H9 (cell line): ENCODE measurements around the gene GCM1. TPM values are rescaled to one million over a fixed set of nuclear protein-coding genes. Genes with fewer than 3 reads are reported as not detected.

Experiments
- DNase-seq: peaks from one replicate; pipeline ENCODE4 v3.0.0-alpha.2; 2017
- H2AFZ ChIP-seq: one replicate; pipeline ENCODE4 v1.6.1; 2013; ENCODE audit warnings: mild to moderate bottlenecking, low read length, control low read depth, moderate library complexity
- H2AK5ac ChIP-seq: 2 replicates; pipeline ENCODE4 v1.6.1; 2013; ENCODE audit warnings: low read length, control low read depth, mixed read lengths; ENCODE audit not compliant: insufficient read length
- H2BK120ac ChIP-seq: one replicate; pipeline ENCODE4 v1.6.1; 2013; ENCODE audit warnings: low read depth, mild to moderate bottlenecking, low read length, control low read depth, inconsistent platforms; ENCODE audit not compliant: poor library complexity, severe bottlenecking
- H2BK12ac ChIP-seq: 2 replicates; pipeline ENCODE4 v1.6.1; 2013; ENCODE audit warnings: low read length, control low read depth, mixed read lengths, low read depth; ENCODE audit not compliant: insufficient read length
- H2BK15ac ChIP-seq: 2 replicates; pipeline ENCODE4 v1.6.1; 2013; ENCODE audit warnings: low read depth, low read length, control low read depth
- H2BK20ac ChIP-seq: one replicate; pipeline ENCODE4 v1.6.1; 2013; ENCODE audit warnings: low read depth, mild to moderate bottlenecking, low read length, control low read depth, inconsistent platforms; ENCODE audit not compliant: poor library complexity, severe bottlenecking
- H2BK5ac ChIP-seq: 2 replicates; pipeline ENCODE4 v1.6.1; 2013; ENCODE audit warnings: low read length, control low read depth, mixed read lengths; ENCODE audit not compliant: insufficient read length
- H3K14ac ChIP-seq: 2 replicates; pipeline ENCODE4 v1.6.1; 2013; ENCODE audit warnings: low read length, control low read depth; ENCODE audit not compliant: insufficient read depth
- H3K18ac ChIP-seq: 2 replicates; pipeline ENCODE4 v1.6.1; 2013; ENCODE audit warnings: low read depth, mild to moderate bottlenecking, mixed read lengths, low read length, control low read depth; ENCODE audit not compliant: insufficient read length
- H3K23ac ChIP-seq: 2 replicates; pipeline ENCODE4 v1.6.1; 2013; ENCODE audit warnings: low read length, control low read depth, mixed read lengths, low read depth; ENCODE audit not compliant: insufficient read length
- H3K23me2 ChIP-seq: 2 replicates; pipeline ENCODE4 v1.6.1; 2013; ENCODE audit warnings: low read depth, mild to moderate bottlenecking, mixed read lengths, low read length, control low read depth; ENCODE audit not compliant: insufficient read length, poor library complexity, severe bottlenecking
- H3K27ac ChIP-seq: 2 replicates; pipeline ENCODE4 v1.5.1; 2013; ENCODE audit warnings: low read length, control low read depth, mixed read lengths, low read depth; ENCODE audit not compliant: insufficient read length
- H3K27me3 ChIP-seq: 2 replicates; pipeline ENCODE4 v1.6.1; 2013; ENCODE audit warnings: low read length, control low read depth, inconsistent platforms; ENCODE audit not compliant: insufficient read depth
- H3K4ac ChIP-seq: 2 replicates; pipeline ENCODE4 v1.6.1; 2013; ENCODE audit warnings: low read depth, mild to moderate bottlenecking, control low read depth, inconsistent platforms, low read length, moderate library complexity
- H3K4me1 ChIP-seq: 2 replicates; pipeline ENCODE4 v1.6.1; 2013; ENCODE audit warnings: low read length, control low read depth, inconsistent platforms; ENCODE audit not compliant: insufficient read depth
- H3K4me2 ChIP-seq: 2 replicates; pipeline ENCODE4 v1.6.1; 2013; ENCODE audit warnings: low read length, control low read depth, mixed read lengths; ENCODE audit not compliant: insufficient read length, insufficient read depth
- H3K56ac ChIP-seq: 2 replicates; pipeline ENCODE4 v1.6.1; 2013; ENCODE audit warnings: low read depth, mild to moderate bottlenecking, mixed read lengths, low read length, control low read depth; ENCODE audit not compliant: insufficient read length
- H3K79me1 ChIP-seq: 2 replicates; pipeline ENCODE4 v1.6.1; 2013; ENCODE audit warnings: low read depth, mild to moderate bottlenecking, moderate library complexity, low read length, control low read depth, inconsistent platforms; ENCODE audit not compliant: insufficient read depth, poor library complexity, severe bottlenecking
- H3K79me2 ChIP-seq: 2 replicates; pipeline ENCODE4 v1.6.1; 2013; ENCODE audit warnings: low read length, control low read depth, inconsistent platforms; ENCODE audit not compliant: insufficient read depth
- H3K9ac ChIP-seq: 2 replicates; pipeline ENCODE4 v1.6.1; 2013; ENCODE audit warnings: low read length, control low read depth, mixed read lengths; ENCODE audit not compliant: insufficient read length; ENCODE audit errors: extremely low read depth
- H3K9me3 ChIP-seq: one replicate; pipeline ENCODE4 v1.6.1; 2013; ENCODE audit warnings: low read depth, low read length, inconsistent platforms; ENCODE audit not compliant: control insufficient read depth
- H3T11ph ChIP-seq: one replicate; pipeline ENCODE4 v1.6.1; 2013; ENCODE audit warnings: mild to moderate bottlenecking, low read length, control low read depth, inconsistent platforms
- H4K20me1 ChIP-seq: one replicate; pipeline ENCODE4 v1.6.1; 2013; ENCODE audit not compliant: control insufficient read depth, insufficient read length, insufficient read depth
- H4K5ac ChIP-seq: 2 replicates; pipeline ENCODE4 v1.6.1; 2013; ENCODE audit warnings: low read depth, mild to moderate bottlenecking, mixed read lengths, low read length, control low read depth; ENCODE audit not compliant: insufficient read length
- H4K8ac ChIP-seq: replicated peaks from 2 replicates; pipeline ENCODE4 v1.6.1; 2013; ENCODE audit warnings: low read length, control low read depth, mixed read lengths, low read depth; ENCODE audit not compliant: insufficient read length
- H4K91ac ChIP-seq: 2 replicates; pipeline ENCODE4 v1.6.1; 2013; ENCODE audit warnings: low read depth, mild to moderate bottlenecking, moderate library complexity, mixed read lengths, low read length, control low read depth; ENCODE audit not compliant: insufficient read length
- H3K27ac Mint-ChIP-seq, 3 experiments: 2 replicates in 2 of 3; 3 replicates in 1 of 3; pipeline ENCODE4 v1.8.0; 2020 to 2021; ENCODE audit warnings: mixed read lengths in 3 of 3, mild to moderate bottlenecking in 1 of 3, moderate library complexity in 1 of 3
- H3K27me3 Mint-ChIP-seq: 2 replicates; pipeline ENCODE4 v1.8.0; 2021; ENCODE audit warnings: low read depth, mild to moderate bottlenecking, moderate library complexity, mixed read lengths
- H3K36me3 Mint-ChIP-seq, 3 experiments: 2 replicates in 2 of 3; 3 replicates in 1 of 3; pipeline ENCODE4 v1.8.0; 2020 to 2021; ENCODE audit warnings: low read depth in 3 of 3, mixed read lengths in 3 of 3; ENCODE audit not compliant: insufficient read depth in 1 of 3
- H3K4me1 Mint-ChIP-seq, 2 experiments: 2 replicates each; pipeline ENCODE4 v1.8.0; 2020; ENCODE audit warnings: mixed read lengths in 2 of 2
- H3K4me3 Mint-ChIP-seq, 2 experiments: 2 replicates in 1 of 2; 3 replicates in 1 of 2; pipeline ENCODE4 v1.8.0; 2020 to 2021; ENCODE audit warnings: mild to moderate bottlenecking in 2 of 2, mixed read lengths in 2 of 2, moderate library complexity in 1 of 2
- H3K9me3 Mint-ChIP-seq, 2 experiments: 2 replicates in 1 of 2; 3 replicates in 1 of 2; pipeline ENCODE4 v1.8.0; 2020; ENCODE audit warnings: mild to moderate bottlenecking in 2 of 2, mixed read lengths in 2 of 2, moderate library complexity in 1 of 2
- CTCF ChIP-seq: fragments of 200-600 bp; sonication (generic); conservative IDR thresholded peaks from 3 replicates; pipeline ENCODE4 v1.8.0; 2021; ENCODE audit warnings: antibody characterized with exemption, mild to moderate bottlenecking
- WGBS: extraction: QIAGEN DNeasy Blood & Tissue Kit; methylation state at CpG from one replicate; pipeline ENCODE4 v1.1.7; 2013; ENCODE audit warnings: missing lambda C conversion rate, low lambda C conversion rate, mixed read lengths; ENCODE audit not compliant: insufficient read length; ENCODE audit errors: extremely low coverage; 5-methylcytosine and 5-hydroxymethylcytosine counted together
- total RNA-seq: library from RNA; stranded (reverse); gene quantifications from 2 replicates; pipeline ENCODE4 v1.2.1, GENCODE V29; 2021

Gene GCM1
- total RNA-seq, 1 experiment from 2014 or later: not detected

GRCh38 chr6:53154794-53155193 is 6.2 kb upstream of the GCM1 start:
- no peak overlapping the region for H3K4me2 ChIP-seq
- H4K5ac ChIP-seq: no peak overlapping the region
- Mint-ChIP-seq H3K4me1 (no peaks in the 10 kb centered on the region), H3K36me3 (no peaks in the 10 kb centered on the region), H3K27ac (no peak overlapping the region), H3K9me3 (no peaks in the 10 kb centered on the region; a peak in 1 of 5 replicates), H3K27me3 (no peaks in the 10 kb centered on the region; the same call in 1 of the 2 replicates), H3K4me3 (no peak overlapping the region)
- no peaks in the 10 kb centered on the region for H3K27me3 ChIP-seq
- no peak overlapping the region for H3K9ac ChIP-seq
- DNase-seq: no peak
- H3K79me1 ChIP-seq: no peaks in the 10 kb centered on the region
- no peak overlapping the region for H2AFZ ChIP-seq
- H4K8ac ChIP-seq: no peak overlapping the region
- H3K9me3 ChIP-seq: no peaks in the 10 kb centered on the region
- WGBS: no CpG with 5 or more reads among the region's 2 CpGs
- H3K23ac ChIP-seq: no peak overlapping the region
- no peak overlapping the region for H3K14ac ChIP-seq
- H2BK12ac ChIP-seq: no peak overlapping the region
- H2BK120ac ChIP-seq: no peak overlapping the region
- TF ChIP-seq CTCF: no peak
- H4K20me1 ChIP-seq: no peaks in the 10 kb centered on the region
- no peak overlapping the region for H3K4ac ChIP-seq
- H3K79me2 ChIP-seq: no peaks in the 10 kb centered on the region
- H2BK15ac ChIP-seq: no peak overlapping the region
- H4K91ac ChIP-seq: no peak overlapping the region
- no peak overlapping the region for H3K56ac ChIP-seq
- no peak overlapping the region for H3K27ac ChIP-seq
- H2BK5ac ChIP-seq: no peak overlapping the region
- H3K4me1 ChIP-seq: no peaks in the 10 kb centered on the region
- no peaks in the 10 kb centered on the region for H3K23me2 ChIP-seq
- no peak overlapping the region for H3K18ac ChIP-seq
- no peak overlapping the region for H2BK20ac ChIP-seq
- no peak overlapping the region for H2AK5ac ChIP-seq
- no peak overlapping the region for H3T11ph ChIP-seq
